NCI-H2107 (cell line): ENCODE results near the gene DHRS7B.
"Not testable (repeated sequence)": the region's sequence is repeated elsewhere in the genome, so short reads cannot be mapped to it uniquely, and the experiment has no call there.

Experiments
- DNase-seq: peaks from one replicate; lab custom pipeline; 2025; lab: John Stamatoyannopoulos, UW

The DHRS7B gene

DNA sequence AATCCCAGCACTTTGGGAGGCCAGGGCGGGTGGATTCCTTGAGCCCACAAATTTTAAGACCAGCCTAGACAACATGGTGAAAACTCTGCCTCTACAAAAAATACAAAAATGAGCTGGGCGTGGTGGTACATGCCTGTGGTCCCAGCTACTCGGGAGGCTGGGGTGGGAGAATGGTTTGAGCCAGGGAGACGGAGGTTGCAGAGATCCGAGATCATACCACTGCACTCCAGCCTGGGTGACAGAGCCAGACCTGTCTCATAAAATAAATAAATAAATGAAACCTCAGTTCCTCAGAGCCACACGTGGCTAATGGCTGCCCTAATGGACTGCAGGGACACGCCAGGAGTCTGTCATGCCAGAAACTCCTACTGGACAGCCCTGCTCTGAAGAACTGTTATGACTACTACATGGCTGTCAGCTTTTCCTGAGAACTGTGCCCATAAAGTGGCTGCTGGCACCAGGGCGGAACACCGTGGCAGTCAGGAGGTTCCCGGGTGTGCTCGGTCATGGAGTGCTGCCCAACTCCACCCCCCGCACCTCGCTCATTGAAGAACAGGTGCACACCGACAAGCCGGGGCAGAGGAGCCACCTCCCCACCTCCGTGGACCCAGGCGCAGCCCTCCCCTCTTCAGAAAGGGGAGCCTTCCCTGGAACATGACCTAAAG lies 82.9 kb downstream of the DHRS7B start:
- DNase-seq: no peak

DNA sequence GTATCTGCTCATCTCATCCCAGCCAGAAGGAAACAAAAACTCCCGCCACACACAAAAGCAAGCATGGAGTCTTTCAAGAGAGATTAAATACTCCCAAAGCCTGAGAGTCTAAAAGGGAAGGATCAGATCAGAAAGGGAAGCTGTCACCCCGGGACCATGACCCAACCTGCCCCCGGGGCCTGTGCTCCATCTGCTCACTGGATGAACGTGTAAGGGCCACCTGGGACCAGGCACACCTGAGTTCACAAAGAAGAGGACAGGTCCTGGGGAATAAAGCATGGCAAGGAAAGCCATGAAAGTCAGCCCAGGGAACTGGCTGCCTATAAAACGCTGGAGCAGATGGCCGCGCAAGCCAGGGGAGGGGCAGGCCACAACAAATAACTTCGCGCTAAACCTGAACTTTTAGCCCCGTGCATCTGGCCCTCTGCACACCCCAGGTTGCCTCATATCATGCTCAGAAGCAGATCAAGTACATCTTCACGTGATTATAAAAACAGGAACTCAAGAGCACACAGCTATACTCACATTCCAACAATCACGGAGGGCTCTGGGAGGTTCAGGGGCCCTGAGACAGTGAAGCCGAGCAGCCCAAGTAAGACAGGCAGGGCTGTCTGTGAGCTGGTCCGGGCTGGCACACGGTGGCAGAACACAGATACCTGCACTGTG lies 83.8 kb downstream of the DHRS7B start:
- DNase-seq: no peak

DNA sequence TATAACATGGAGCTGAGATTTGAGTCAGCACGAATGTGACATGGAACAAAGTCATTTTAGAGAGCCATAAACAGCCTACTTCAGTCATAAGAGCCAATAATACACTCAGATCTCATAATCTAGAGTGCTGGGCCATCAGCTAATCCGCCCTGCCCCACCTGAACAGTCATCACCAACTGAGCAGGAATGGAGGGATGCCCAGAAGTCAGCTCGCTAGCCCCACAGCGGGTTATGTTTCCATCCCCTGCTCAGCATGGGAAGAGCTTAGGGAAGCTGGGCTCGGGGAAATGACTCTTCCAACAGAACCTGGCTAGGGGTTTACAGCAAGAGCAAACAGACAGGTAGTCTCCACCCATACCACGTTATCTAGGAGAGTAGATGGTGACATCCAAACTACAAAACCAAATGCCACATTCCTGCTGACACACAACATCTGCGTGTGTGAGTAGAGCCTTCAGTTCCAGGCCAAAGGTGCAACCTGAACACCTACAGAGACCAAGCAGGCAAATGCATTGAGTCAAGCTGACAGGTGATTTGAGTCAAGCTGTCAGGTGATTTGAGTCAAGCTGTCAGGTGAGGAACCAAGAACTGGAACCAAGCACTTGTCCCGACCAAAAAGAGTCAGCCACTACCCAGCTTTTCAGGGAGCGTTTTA lies 85.2 kb downstream of the DHRS7B start:
- DNase-seq: no peak

DNA sequence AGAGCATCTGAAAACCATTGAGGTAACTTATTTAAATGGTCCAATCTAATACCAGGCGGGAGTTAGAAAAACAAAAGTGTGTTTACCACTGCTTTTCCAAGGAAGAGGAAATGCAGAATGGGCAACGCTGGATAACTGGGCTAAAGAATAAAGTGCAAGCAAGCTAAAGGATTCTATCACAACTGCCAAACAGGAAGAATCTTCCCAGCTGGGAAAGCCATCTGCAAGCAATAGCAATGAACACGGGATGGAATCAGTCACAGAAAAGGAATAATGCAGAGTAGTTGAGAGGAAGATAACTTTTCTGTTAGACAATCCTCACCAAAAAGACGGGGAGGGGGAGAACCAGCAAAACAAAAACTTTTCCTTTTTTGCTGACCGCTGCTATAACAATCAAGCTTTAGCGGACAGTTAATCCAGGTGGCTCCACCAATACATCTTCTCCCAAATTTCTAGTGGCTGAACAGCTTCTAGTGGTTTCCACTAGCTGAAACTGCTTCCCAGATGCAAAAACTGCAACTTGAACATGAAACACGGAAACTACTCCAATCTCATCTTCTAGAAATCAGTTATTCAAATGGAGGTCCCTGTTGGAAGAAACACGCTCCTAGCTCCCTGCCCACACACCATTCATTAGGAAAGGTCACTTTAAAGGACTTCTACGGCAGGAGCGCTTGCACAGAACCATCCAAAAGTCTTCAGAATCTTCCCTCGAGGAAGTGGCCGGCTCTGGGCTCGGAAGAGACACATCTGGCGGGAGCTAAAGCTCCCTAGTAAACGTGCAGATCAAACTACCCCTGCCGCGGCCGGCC lies 86.3 kb downstream of the DHRS7B start:
- no peak for DNase-seq

DNA sequence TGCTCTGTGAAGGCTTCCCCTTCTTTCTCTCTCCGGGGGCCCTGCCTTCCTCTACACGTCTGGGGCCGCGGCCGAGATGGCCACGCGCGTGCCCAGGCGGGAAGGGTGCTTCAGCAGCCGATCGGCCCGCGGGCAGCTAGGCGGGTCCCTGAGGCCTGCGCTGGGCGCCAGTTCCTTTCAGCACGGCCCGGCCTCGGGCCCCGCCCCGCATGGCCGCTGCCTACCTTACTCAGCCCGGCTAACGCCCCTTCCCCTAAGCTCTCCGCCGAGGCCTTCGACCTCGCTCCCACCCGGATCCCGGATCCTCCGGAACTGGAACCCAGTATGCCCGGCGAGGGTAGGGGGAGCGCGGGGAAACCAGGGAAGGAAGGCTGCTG lies 86.9 kb downstream of the DHRS7B start:
- DNase-seq: no peak

DNA sequence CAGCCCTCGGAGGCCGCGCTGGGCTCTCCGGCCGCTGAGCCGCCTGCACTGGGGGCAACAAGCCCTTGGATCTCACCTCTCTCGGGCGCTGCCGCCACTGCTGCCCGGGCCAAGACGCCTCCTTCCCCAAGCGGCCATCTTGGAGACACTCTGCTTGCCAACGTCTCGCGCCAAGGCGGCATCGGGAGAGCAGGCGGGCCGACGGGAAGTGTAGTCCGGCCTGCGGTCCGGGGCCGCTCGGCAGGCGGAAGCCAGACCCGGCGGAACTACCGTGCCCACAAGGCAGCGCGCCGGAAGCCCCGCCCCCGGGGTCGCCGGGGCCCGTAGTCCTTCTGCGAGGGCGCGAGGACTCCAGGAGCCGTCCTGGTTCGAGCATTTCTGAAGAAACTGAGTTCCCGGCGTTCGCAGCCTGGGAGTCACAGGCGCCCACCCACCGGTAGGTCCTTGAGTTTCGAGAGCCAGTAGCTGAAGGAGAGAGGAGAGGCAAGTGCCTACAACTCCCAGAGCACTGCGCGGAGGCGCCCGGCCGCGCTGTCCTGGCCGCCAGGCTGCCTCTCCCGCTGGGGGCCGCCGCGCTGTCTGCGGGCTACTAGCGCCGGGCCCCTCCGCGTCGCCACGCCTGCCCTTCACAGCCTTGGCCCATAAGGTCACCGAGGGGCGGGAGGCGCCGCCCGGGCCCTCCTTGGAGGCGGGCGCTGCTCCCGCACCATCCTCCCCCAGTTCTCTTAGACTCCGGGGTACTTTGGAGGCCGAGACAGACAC lies 87.4 kb downstream of the DHRS7B start, which contains the start of gene TMEM11:
Gene TMEM11, minus strand, starts transcription at position 147 of the 762 bp plus-strand sequence. Its CDS starts 9 bp downstream, at position 138.
- peak; percentile 78 for DNase-seq

DNA sequence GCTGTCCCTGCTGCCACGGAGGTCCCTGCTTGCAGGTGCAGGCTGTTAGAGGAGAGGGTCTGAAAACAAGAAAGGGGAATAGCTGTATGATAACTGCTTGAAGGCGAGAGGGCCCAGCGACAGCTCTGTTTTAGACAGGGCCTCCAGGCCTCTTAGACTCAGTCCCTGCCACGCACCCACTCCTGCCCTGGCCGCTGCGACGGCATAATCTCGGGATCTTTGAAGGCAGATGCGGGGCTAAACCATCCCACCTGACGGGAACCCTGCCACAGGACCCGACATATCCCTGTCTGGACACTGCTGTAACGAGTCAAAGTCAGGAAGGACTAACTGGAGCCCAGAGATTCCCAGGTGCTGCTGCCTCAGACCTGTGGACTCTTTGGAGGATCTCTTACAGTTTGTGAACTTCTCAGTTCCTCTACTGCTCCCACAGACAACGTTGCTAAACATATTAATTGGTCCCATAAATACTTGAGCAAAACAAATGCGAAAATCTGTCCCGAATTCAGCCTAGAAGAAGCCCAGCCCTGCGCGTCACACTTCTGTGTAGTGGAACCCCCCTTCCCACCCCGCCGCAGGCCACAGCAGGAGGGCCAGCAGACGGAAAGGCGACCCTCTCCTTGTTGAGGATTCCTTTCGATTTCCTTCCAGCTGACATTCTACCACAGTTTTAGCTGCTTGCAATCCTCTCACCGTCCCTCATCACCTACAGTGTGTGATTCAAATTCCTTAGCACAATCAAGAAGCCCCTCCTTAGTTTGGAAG lies 88.2 kb downstream of the DHRS7B start:
- no peak for DNase-seq

DNA sequence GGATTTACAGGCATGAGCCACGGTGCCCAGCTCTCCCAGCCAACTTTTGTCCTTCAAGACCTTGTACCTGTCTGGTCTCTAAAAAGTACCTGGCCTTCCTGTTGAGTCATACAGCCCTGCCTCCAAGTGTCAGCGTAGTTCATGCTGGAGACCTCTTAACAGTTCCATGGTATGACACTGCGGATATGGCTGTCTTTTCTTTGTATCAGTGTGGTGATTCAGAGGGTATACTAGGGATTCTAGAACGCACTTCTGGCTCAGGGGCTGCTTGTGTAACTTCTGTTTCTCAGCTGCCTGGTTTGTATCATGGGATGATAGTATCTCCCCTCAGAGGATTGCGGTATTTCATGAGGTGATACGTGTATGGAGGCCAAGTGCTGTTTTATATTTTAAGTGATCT lies 89.2 kb downstream of the DHRS7B start:
- DNase-seq: no peak

DNA sequence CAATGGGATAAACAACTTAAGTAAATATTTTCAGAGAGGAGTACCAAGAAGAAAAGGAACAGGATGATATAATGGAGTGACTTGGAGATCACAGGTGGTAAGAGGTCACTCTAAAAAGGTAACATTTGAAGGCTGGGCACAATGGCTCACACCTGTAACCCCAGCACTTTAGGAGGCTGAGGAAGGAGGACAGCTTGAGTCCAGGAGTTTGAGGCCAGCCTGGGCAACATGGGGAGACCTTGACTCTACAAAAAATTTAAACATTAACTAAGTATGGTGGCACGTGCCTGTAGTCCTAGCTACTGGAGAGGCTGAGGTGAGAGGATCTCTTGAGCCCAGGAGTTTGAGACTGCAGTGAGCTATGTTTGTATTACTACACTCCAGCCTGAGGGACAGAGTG lies 90.6 kb downstream of the DHRS7B start:
- DNase-seq: no peak

DNA sequence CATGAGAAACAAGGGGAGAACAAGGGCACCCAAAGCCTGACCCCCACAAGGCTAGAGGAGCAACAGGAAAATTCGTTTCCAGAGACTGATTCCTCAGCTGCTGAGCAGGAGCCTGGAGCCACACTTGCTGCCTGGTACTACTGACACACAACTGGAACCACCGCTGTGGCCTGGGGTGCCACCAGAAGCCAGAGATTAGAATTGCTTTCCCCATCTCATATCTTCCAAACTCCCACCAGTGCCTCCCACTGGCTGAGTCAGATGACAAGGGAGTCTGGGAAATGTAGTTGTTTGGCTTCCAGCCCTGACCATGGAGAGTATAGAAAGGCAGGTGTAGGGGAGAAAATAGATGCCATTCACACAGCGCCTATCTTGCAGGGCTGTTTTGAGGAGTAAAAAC lies 91.3 kb downstream of the DHRS7B start:
- no peak for DNase-seq

DNA sequence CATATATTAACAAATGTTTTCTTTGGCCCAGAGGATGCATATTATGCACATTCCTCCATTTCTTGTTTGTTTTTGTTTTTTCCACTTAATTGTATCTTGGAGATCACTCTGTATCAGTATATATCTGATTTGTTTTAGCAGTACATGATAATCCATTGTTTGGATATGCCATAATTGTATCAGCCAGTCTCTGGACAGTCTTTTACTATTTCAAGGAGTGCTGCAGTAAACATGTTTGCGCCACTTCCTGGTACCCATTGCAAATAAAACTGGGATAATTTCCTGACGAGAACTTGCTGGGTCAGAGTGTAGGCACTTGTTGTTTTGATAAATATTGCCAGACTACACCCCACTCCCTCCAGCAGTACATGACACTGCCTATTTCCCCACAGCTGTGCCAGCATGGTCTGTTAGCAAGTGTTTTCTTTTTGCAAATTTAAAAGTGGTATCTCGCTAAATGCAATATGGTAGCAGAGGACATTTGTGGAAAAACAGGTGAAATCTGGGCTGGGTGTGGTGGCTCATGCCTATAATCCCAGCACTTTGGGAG lies 92.1 kb downstream of the DHRS7B start:
- DNase-seq: no peak

DNA sequence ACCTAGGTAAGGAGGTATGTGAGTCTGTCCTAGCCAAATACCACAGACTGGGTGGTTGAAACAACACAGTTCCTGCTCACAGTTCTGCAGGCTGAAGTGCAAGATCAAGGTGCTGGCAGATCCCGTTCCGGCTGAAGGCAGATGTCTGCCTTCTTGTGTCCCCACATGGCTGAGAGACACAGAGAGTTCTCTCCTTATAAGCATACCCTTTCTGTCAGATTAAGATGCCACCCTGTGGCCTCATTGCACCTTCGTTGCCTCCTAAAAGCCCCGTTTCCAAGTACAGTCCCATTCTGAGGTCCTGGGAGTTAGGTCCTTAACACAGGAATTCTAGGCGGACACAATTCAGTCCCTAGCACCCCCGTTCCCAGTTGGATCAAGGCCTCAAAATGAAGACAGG lies 96.3 kb downstream of the DHRS7B start:
- DNase-seq: no peak

DNA sequence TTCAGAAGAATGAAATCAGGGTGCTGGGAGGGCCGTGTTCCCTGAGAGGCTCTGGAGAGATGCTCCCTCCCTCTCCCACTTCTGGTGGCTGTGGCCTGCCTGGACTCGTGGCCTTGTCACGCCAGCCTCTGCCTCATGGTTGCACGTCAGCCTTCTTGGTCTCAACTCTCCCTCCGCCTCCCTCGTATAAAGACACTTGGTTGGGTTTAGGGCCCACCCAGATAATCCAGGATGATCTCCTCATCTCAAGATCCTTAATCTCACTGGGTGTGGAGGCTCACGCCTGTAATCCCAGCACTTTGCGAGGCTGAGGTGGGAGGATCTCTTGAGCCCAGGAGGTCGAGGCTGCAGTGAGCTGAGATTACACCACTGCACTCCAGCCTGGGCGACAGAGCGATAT lies 100.5 kb downstream of the DHRS7B start:
- DNase-seq: not testable (repeated sequence)

DNA sequence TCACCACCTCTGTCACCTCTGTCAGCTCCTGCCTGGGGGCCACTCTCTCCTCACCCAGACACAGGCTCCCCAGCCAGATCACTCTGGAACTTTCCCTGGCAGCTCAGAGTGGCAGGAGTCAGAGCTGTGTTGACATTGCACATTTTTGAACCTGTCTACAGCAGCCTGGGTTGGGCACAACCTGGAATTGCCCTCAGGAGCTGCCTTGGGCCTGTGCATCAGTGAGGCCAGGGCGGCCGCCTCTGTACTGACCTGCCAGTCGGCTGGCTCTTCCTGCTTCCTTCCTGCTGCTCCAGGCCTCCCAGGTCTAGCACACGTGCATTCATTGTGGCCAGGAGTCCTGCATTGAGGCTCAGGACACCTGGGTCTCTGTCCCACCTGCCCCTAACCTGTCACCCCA lies 101.3 kb downstream of the DHRS7B start:
- no peak for DNase-seq

DNA sequence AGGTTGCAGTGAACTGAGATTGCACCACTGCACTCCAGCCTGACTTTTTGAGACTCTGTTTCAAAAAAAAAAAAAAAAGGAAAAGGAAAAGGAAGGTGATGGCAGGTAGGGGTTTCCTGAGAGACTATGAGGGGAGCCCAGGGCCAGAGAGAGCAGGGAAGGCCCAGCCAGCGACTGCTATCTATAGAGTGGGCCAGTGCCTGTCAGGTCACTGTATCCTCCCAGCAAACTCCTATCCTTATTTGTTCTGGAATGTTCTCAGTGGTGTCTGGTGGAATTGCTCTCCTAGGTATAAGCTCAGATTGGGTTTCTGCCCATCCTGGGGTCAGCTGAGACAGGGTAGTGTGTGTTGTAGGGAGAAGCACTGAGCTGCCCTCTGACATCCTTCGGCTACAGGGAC lies 102.1 kb downstream of the DHRS7B start:
- DNase-seq: no peak

DNA sequence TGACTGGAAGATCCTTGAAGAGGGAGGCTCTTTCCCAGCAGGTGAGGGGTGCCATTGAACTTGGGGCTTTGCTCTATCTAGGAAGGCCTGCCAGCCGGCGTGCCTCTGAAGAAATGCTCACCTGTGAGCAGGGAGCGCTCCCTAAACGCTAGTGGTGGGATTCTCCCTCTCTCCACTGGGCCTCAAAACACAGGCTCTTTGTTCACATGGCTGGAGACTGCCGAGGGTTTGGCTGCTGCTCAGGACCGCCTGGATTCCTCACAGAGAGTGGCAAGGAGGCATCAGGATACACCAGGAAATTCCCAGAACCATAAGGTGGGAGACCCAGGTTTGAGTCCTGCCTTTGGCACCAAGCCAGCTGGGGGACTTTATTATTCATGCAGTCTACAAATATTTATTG lies 104.8 kb downstream of the DHRS7B start:
- DNase-seq: no peak

DNA sequence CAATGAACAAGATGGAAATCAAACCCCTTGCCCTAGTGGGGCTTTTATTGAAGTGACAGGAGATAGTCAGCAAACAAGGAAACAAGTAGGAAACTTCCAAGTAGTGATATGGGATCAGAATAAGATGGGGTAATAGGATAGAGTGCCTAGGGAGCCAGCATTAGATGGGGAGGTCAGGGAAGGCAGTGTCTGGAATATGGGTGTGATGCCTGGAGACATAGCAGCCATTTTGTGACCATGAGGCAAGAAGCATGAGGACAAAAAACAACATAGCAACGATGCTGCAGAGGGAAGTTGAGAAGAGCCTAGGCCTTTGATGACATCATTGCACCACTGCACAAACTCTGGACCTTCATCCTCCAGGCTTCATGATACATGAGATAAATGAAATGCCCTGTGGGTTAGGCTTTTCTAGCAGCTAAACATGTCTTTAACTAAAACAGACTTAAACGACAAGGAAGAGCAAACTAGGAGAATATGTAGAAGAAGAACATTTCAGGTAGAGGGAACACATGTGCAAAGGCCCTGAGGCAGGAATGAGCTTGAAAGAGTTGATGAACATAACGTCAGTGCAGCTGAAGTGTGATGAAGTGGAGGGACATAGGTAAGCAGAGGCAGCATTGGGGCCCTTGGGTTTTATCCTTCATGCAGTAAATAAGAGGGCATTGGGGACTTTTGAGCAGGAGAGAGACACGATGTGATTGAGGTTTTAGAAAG lies 105.4 kb downstream of the DHRS7B start:
- DNase-seq: no peak

DNA sequence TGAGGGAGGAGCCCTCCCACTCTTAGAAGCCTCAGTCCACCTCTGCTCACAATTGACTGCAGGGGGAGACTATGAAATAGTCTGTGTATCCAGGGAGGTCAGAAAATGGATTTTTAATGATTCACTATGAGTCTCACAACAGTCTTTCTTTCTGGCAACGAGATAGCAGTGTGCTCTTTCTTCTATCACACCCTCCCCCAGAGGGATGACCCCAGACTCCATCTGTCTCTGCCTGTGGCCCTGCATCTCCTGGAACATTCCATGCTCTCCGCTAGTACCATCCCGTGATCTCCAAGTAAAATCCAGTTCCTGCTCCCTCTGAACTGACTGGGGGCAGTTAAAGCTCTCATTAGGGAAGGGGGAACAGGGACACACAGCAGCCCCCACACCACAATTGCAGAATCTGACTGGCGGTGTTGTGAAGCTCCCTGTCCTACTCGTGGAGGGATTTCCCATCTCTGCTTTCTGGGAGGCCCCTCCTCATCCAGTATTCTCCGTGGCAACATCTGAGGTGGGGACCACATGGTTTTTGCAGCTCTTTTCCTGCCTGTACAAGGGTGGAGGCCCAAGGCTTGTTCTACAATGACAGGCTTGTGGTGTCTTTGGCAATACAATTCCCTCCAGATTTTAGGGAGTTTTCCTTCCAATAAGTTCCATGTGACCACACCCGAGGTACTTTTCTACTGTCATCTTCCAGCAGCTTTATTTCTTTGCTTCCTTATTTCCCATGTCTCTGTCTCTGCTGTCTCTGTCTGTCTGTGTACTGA lies 107.0 kb downstream of the DHRS7B start:
- no peak for DNase-seq

DNA sequence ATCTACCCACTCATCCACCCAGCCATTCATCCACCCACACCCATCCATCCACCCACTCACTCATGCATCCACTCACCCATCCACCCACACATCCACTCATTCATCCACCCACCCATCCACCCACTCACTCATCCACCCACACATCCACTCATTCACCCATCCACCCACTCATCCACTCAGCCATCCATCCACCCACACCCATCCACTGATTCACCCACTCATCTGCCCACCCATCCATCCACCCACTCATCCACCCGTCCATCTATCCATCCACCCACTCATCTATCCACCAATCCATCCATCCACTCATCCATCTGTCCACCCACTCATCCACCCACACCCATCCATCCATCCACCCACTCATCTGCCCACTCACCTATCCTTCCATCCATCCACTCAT lies 109.2 kb downstream of the DHRS7B start:
- DNase-seq: no peak
